ENCODE data around the gene TNNI3.
"Not testable (repeated sequence)": the region's sequence is repeated elsewhere in the genome, so short reads cannot be mapped to it uniquely, and the experiment has no call there.

Gene TNNI3

DNA sequence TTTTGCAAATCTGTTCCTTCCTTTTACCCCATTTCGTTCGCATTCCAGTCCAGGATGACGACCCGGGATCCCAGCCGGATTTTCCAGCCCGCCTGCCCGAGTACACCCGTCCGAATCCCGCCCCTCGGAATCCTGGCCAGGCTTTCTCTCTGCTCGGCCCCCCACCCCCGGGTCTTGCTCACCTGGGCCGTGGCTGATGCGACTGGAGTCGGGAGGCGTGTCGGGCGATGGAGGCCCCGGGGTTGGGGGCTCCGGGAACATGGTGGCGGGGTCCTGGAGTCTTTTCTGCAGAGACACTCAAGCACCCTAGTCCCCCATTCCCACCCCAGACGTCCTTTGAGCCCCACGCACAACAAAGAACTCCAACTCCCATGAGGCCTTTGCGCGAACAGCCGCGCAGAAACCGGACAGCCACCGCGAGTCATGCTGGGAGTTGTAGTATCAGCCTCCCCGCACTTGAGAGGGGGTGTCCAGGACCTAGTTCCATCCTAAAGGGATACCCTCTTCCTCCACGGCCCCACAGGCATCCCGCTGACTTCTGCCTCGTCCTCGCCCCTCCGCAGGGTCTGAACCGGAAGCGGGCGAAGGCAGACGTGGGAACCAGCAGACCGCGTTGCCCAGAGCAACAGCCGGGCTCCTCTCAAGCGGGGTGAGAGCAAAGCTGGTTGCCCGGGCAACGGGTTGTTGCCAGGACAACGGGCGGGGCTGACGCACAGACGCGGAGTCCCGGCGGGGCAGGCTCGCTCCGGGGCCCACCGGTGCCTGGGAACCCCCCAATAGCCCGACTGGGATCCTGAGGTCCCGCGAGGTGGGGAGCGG lies 21.5 kb upstream of the TNNI3 start:
- Mint-ChIP-seq H3K27ac (no peak overlapping the region), H3K36me3 (ENCODE audit: low read depth) (no peaks in the 10 kb centered on the region), H3K4me1 (ENCODE audit: low read depth) (peaks cover 26% of the 10 kb centered on the region), H3K4me3 (peak overlapping the region; percentile 59), H3K27me3 (peaks cover 92% of the 10 kb centered on the region), H3K9me3 (no peaks in the 10 kb centered on the region)
- intact Hi-C loops (cut with micrococcal nuclease), result no loop called here

DNA sequence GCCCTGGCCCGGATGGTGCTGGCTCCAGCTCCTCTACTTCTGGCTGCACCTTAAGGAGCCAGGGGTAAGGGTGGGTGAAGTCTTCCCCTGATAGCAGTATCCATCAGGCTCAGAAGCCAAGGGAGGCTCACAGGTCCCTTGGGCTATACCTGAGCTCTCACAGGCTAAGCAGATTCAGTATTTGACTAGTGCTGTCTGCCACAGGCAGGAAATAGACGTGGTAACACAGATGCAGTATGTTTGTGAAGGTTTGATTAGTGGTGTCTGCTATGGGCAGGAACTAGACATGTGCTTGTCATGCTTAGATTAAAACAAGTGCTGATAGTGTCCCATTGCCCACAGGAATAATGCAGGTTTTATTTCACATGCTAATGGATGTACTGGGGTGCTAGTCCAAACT lies 18.5 kb upstream of the TNNI3 start:
- H3K27ac Mint-ChIP-seq, result no peak overlapping the region
- no peaks in the 10 kb centered on the region for H3K36me3 Mint-ChIP-seq (ENCODE audit: low read depth)
- no peaks in the 10 kb centered on the region for H3K9me3 Mint-ChIP-seq
- no peak overlapping the region for H3K4me3 Mint-ChIP-seq
- peaks cover 100% of the 10 kb centered on the region for H3K27me3 Mint-ChIP-seq
- intact Hi-C loops (cut with micrococcal nuclease), result no loop called here
- H3K4me1 Mint-ChIP-seq (ENCODE audit: low read depth), result peaks cover 43% of the 10 kb centered on the region

DNA sequence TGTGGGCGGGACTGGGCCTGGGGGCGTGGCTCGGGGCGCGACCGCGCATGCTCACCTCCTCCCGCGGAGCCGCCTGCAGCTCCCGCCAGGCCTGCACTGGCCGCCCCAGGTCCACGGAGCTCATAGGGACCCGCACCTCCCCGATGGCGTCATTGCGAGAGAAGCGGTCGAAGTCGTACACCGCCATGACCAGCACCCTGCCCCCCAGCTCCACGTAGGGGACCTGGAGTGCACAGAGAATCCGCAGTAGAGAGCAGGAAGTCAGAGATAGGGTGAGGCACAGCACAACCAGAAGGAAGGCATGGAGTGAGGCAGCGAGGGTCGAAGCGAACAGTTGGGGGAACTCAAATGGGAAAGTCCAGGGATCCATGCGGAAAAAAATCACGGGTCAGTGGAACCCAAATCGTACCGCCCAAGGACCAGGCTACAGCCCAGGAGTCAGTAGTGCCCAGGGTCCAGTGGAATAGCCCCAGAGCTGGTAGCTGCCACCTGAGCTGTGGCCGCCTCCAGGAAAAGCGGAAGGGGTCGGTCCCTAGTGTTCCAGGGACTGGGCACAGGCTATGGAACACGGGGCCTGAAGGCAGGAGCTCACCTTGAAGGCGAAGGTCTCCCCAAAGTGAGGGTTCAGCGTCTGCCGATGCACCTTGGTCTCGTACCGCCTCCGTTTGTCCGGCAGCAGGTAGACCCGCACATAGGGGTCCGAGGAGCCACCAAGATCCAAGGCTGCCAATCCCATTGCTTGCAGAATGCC lies 17.8 kb upstream of the TNNI3 start:
- no peaks in the 10 kb centered on the region for H3K9me3 Mint-ChIP-seq
- H3K4me1 Mint-ChIP-seq (ENCODE audit: low read depth), result peaks cover 40% of the 10 kb centered on the region
- H3K27ac Mint-ChIP-seq, result no peak overlapping the region
- no peak overlapping the region for H3K4me3 Mint-ChIP-seq
- H3K36me3 Mint-ChIP-seq (ENCODE audit: low read depth), result no peaks in the 10 kb centered on the region
- intact Hi-C loops (cut with micrococcal nuclease), result no loop called here
- H3K27me3 Mint-ChIP-seq, result peaks cover 99% of the 10 kb centered on the region

DNA sequence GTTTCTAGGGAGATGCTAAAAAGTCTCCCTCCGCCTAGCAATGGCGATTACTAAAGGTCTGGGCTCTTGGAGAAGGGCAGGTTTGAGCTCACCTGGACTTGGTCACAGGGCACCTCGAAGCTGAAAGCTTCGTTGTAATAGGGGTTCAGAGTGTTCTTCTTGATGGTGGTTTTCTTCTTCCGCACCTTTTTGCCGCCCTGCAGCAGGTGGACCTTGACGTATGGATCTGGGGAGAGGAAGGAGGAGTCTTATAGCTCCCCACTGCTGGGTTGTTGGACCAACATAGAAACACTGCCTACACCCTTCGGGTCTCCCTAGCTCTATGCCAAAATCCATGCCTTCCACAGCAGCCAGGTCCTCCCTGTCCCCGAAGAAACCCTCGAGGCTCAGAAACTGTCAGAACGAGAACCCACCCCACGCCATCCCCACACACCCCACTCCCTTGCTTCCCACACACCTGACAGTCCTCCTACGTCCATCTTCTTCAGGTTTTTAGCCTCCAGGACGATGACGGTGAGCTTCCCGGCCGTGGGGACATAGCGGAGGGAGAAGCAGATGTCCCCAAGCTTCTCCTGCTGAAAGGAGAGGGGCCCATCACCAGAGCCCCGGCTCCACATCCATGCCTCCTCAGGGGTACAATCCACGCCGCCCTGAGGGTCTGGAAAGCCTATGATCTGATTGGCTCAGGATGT lies 17.0 kb upstream of the TNNI3 start:
- peaks cover 32% of the 10 kb centered on the region for H3K4me1 Mint-ChIP-seq (ENCODE audit: low read depth)
- no peak overlapping the region for H3K27ac Mint-ChIP-seq
- intact Hi-C loops (cut with micrococcal nuclease), result no loop called here
- H3K27me3 Mint-ChIP-seq, result peaks cover 98% of the 10 kb centered on the region
- H3K4me3 Mint-ChIP-seq, result no peak overlapping the region
- H3K36me3 Mint-ChIP-seq (ENCODE audit: low read depth), result no peaks in the 10 kb centered on the region
- no peaks in the 10 kb centered on the region for H3K9me3 Mint-ChIP-seq

DNA sequence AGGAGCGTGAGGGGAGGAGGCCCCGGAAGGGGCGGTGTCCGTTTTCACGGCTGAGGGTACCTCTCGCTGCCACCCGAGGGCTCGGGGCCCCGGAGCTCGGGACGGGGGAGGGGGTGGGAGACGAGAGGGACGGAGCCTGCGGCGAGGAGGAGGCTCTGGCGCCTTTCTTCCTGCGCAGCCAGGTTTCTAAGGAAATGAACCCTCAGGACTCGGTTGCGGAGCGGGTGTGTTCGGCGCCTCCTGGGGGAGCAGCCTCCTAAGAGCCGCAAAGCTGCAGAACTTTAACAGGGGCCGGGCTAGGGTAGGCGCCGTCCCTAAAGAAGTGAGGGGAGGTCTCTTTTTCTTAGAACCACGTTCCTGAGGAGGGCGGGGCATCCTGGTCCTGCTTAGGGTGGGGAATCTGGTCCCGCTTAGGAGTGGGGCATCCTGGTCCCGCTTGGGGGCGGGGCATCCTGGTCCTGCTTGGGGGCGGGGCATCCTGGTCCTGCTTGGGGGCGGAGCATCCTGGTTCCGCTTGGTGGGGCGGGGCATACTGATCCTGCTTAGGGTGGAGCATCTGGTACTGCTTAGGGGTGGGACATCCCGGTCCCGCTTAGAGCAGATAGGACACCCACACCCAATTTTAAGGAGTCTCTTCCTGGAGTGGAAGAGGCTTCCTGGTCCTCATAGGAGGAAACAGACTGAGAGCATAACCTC lies 16.3 kb upstream of the TNNI3 start:
- Mint-ChIP-seq H3K4me1 (ENCODE audit: low read depth) (peaks cover 26% of the 10 kb centered on the region), H3K4me3 (peak overlapping the region; percentile 67), H3K9me3 (no peaks in the 10 kb centered on the region), H3K36me3 (ENCODE audit: low read depth) (no peaks in the 10 kb centered on the region), H3K27me3 (peaks cover 98% of the 10 kb centered on the region), H3K27ac (no peak overlapping the region)
- intact Hi-C loops (cut with micrococcal nuclease), result no loop called here

DNA sequence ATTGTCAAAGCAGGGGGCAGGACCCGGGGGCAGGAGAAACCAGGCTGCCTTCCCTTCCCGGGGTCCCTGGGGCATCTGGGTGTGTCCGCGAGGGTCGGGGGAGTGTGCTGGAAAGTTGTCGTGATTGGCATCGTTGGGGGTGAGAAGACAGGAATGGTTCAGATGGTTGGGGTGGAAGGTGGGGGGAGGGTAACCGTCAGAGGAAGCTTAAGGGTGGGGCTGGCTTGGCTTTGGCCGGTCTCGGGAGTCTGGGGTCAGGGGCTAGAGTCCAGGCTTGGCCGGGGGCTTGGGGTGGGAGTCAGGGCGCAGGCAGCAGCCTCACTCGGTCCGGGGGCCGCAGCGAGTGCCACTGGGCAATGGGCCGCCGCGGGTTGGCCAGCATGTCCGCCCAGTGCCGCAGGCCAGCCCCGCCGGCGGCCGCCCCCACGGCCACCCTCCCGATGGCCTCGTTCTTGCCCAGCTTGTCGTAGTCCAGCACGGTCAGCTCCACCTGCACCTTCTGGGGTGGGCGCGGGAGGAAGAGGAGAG lies 15.7 kb upstream of the TNNI3 start:
- Mint-ChIP-seq H3K4me1 (ENCODE audit: low read depth) (peaks cover 22% of the 10 kb centered on the region), H3K27me3 (peaks cover 96% of the 10 kb centered on the region), H3K27ac (no peak overlapping the region), H3K9me3 (no peaks in the 10 kb centered on the region), H3K4me3 (peak overlapping the region; percentile 67), H3K36me3 (ENCODE audit: low read depth) (no peaks in the 10 kb centered on the region)
- intact Hi-C loops (cut with micrococcal nuclease), result no loop called here

DNA sequence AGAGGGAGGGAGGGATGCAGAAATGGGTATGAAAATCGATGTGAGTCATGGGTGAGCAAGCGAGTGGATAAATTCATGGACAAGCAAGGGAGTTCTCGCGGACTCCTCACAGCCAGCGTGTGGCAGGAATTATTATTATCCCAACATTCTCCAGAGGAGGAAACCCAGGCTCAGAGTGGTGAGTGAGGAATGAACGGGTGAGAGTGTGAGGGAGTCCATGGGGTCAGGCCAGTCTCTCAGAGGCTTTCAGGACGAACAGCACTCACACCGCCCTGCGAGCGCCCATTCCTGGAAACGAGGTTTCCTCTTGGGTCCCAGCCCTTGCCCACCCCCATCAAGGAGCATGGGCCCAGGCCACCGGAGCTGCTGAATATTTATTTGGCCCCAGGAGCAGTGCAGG lies 15.2 kb upstream of the TNNI3 start:
- H3K4me1 Mint-ChIP-seq (ENCODE audit: low read depth), result peaks cover 22% of the 10 kb centered on the region
- no peaks in the 10 kb centered on the region for H3K9me3 Mint-ChIP-seq
- intact Hi-C loops (cut with micrococcal nuclease), result no loop called here
- H3K36me3 Mint-ChIP-seq (ENCODE audit: low read depth), result no peaks in the 10 kb centered on the region
- H3K27me3 Mint-ChIP-seq, result peaks cover 94% of the 10 kb centered on the region
- H3K4me3 Mint-ChIP-seq, result no peak overlapping the region
- no peak overlapping the region for H3K27ac Mint-ChIP-seq

DNA sequence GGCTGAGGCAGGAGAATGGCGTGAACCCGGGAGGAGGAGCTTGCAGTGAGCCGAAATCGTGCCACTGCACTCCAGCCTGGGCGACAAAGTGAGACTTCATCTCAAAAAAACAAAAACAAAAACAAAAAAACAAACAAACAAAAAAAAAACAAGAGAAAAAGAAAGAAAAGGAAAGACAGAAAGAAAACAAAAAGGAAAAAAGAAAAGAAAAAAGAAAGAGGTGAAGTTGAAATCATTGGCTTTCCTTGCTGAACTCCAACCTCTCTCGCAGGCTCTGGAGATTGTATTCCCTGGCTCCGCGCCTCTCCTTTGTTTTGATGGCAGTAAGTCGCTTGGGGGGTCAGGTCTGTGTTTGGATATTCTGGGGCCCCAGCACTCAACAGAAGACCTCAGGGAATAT lies 14.8 kb upstream of the TNNI3 start:
- H3K4me3 Mint-ChIP-seq; H3K9me3 Mint-ChIP-seq; intact Hi-C loops (cut with micrococcal nuclease); H3K36me3 Mint-ChIP-seq (ENCODE audit: low read depth); H3K27ac Mint-ChIP-seq: not testable (repeated sequence)
- peaks cover 27% of the 10 kb centered on the region for H3K4me1 Mint-ChIP-seq (ENCODE audit: low read depth)
- H3K27me3 Mint-ChIP-seq, result peaks cover 94% of the 10 kb centered on the region

DNA sequence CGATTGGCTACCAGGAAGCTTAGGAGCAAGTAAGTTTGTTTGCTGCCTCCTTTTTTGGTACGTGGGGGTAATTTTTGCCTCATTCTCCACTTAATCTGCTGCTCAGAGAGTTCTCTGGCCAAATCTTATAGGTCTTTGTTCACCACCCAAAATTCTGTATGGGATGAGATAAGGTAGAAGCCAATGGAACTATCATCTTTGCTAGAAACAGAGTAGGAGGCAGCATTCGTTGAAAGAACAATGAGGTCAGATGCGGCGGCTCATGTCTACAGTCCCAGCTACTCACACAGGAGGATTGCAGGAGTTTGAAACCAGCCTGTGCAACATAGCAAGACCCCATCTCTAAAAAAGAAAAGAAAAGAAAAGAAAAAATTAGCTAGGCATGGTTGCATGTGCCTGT lies 13.9 kb upstream of the TNNI3 start:
- peaks cover 35% of the 10 kb centered on the region for H3K4me1 Mint-ChIP-seq (ENCODE audit: low read depth)
- H3K4me3 Mint-ChIP-seq, result no peak overlapping the region
- H3K36me3 Mint-ChIP-seq (ENCODE audit: low read depth), result no peaks in the 10 kb centered on the region
- H3K9me3 Mint-ChIP-seq, result no peaks in the 10 kb centered on the region
- intact Hi-C loops (cut with micrococcal nuclease), result no loop called here
- peaks cover 94% of the 10 kb centered on the region for H3K27me3 Mint-ChIP-seq
- no peak overlapping the region for H3K27ac Mint-ChIP-seq

DNA sequence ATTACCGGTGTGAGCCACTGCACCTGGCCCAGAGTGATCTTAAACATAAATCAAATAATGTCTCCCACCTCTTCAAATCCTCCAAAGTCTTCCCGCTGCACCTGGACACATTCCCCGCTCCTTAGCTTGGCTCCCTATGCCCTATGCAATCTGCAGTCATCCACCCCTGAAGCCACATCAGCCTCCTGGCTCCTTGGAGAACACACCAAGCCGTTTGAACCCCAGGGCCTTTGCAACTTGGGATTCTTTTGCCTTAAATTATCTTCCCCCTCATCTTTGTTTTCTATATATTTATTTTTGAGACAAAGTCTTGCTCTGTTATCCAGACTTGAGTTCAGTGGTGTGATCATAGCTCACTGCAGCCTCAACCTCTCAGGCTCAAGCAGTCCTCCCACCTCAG lies 11.6 kb upstream of the TNNI3 start:
- intact Hi-C loops (cut with micrococcal nuclease), result no loop called here
- Mint-ChIP-seq H3K4me3 (no peak overlapping the region), H3K27ac (no peak overlapping the region), H3K4me1 (ENCODE audit: low read depth) (peaks cover 36% of the 10 kb centered on the region), H3K36me3 (ENCODE audit: low read depth) (no peaks in the 10 kb centered on the region), H3K27me3 (peaks cover 91% of the 10 kb centered on the region), H3K9me3 (no peaks in the 10 kb centered on the region)

DNA sequence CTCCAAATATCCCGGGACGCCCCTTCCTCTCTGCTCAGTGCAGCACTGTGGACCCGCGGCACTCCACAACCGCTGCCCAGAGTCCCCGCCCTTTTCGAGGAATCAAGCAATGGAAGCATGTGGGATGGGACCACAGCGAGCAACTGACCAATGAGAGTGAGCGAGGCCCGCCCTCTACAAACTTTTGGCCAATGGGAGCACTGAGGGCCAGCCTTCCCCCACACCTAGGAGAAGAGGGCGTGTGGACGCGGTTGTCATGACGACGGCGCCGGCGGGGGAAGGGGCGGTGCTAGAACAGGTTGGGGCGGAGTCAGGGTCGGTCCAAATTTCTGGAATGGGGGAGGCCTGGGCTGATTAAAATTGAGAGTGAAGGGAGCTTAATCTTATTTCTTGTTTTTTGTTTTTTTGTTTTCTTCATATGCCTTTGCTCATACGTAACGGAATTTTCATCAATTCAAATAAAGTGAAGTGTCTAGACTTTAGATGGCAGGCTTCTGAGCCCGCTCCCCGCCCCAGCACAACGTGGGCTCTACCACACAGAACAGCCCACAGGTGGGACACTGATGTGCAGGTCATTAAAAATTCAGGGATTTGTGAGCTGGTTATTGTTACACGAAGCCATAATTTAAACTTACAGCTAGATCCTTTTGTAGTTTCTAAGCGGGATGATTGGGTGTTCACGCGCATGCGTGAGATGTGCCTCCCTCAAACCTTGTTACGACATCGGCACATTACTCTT lies 9.2 kb upstream of the TNNI3 start, which contains the start of gene DNAAF3:
DNAAF3 (minus strand) TSS at position 84 of the 739 bp plus-strand sequence. CDS start 200 bp downstream, outside the sequence.
- Mint-ChIP-seq H3K27ac (no peak within 1 kb of the TSS), H3K4me1 (ENCODE audit: low read depth) (peaks cover 19% of the 10 kb centered on the region), H3K4me3 (peak within 1 kb of the TSS; percentile 83), H3K9me3 (no peaks in the 10 kb centered on the region), H3K27me3 (peaks cover 83% of the 10 kb centered on the region), H3K36me3 (ENCODE audit: low read depth) (no peaks in the 10 kb centered on the region)
- intact Hi-C loops (cut with micrococcal nuclease), result no loop called here

DNA sequence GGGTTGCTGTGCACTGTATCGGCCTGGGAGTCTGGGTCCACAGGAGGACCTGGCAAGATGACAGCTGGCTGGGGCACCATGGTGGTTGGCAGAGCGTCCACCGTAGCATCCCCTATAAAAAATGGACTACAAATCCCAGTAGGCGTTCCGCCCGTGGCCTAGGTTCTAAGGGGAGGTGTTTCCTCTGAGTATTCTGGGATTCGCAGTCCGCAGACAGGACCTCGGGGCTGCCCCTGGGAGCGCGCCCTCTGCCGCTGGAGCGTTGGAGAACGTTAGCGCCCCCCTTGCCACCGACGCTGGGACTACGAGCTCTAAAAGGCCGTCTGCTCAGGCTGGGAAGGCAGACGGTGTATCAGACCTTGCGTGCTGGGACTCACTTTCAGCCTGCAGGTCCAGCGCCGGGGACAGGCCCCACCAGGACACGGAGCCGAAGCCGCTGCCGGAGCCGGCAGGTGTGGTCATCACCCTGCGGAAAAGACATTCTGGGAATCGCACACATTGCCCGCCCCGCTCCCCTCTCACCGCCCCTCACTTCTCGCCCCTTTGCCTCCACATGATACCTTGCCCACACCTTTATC lies 8.5 kb upstream of the TNNI3 start:
- Mint-ChIP-seq H3K36me3 (ENCODE audit: low read depth) (no peaks in the 10 kb centered on the region), H3K27ac (no peak overlapping the region), H3K4me3 (peak overlapping the region; percentile 83), H3K4me1 (ENCODE audit: low read depth) (peaks cover 19% of the 10 kb centered on the region), H3K27me3 (peaks cover 84% of the 10 kb centered on the region), H3K9me3 (no peaks in the 10 kb centered on the region)
- intact Hi-C loops (cut with micrococcal nuclease), result no loop called here

Measured in dendritic cell treated with granulocyte-macrophage colony-stimulating factor and Interleukin-4, amounts not matched to agents 40 ng/mL and 50 ng/mL, for 4 days (primary cell).